Subcutaneous adipose tissue (tissue), 4 donors: ENCODE data around the gene DGKD. TPM values are rescaled to one million over a fixed set of nuclear protein-coding genes. Genes with fewer than 3 reads are reported as not detected.

ENCODE experiments used
- total RNA-seq, 4 donors: library from RNA; depleted of rRNA; stranded (reverse); fragments of >200 nt; gene quantifications; one replicate each; pipeline ENCODE4 v1.1.0, GENCODE V29; 2016
- TF ChIP-seq, protein P1 (sequence below): fragments of 450-650 bp; IDR thresholded peaks from one replicate; pipeline ENCODE4 v1.5.1; 2016; ENCODE audit warnings: low read depth, mild to moderate bottlenecking, control low read depth, antibody characterized with exemption, moderate library complexity

Gene DGKD, protein sequence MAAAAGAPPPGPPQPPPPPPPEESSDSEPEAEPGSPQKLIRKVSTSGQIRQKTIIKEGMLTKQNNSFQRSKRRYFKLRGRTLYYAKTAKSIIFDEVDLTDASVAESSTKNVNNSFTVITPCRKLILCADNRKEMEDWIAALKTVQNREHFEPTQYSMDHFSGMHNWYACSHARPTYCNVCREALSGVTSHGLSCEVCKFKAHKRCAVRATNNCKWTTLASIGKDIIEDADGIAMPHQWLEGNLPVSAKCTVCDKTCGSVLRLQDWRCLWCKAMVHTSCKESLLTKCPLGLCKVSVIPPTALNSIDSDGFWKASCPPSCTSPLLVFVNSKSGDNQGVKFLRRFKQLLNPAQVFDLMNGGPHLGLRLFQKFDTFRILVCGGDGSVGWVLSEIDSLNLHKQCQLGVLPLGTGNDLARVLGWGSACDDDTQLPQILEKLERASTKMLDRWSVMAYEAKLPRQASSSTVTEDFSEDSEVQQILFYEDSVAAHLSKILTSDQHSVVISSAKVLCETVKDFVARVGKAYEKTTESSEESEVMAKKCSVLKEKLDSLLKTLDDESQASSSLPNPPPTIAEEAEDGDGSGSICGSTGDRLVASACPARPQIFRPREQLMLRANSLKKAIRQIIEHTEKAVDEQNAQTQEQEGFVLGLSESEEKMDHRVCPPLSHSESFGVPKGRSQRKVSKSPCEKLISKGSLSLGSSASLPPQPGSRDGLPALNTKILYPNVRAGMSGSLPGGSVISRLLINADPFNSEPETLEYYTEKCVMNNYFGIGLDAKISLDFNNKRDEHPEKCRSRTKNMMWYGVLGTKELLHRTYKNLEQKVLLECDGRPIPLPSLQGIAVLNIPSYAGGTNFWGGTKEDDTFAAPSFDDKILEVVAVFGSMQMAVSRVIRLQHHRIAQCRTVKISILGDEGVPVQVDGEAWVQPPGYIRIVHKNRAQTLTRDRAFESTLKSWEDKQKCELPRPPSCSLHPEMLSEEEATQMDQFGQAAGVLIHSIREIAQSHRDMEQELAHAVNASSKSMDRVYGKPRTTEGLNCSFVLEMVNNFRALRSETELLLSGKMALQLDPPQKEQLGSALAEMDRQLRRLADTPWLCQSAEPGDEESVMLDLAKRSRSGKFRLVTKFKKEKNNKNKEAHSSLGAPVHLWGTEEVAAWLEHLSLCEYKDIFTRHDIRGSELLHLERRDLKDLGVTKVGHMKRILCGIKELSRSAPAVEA
- total RNA-seq = 10 to 100 TPM; 13.0 to 24.9 (median 17.8) TPM

DNA sequence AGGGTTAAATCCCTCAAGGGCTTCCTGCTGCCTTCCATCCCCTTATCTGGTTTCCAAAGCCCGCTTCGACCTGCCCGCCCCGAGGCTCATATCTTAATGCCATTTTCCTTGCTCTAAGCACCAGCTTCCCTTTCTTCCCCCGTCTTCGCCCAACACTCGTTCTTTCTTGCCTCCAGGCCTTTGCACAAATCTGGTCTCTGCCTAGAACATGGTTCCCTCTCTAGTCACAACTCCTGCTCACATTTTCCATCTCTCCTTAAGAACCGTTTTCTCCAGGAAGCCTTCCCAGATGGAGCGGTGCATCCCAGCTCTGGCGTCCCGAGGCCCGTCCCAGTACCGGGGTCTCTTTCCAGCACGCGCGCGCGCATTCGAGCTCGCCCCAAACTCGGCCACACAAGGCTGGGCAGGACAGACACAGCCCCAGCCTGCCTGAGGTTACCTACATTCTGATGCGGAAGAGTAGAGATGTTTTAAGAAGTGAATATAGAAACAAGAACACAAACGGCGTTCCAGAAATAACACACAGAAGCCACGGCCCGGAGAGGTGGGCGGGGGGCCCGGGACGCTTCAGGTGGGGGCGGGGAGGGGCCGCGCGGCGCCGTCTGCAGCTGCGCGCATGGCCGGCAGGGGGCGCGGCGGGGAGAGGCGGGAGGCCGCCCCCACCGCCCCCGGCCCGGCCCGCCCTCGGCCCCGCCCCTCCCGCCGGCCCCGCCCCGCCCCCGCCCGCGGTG, at the start of gene DGKD:
TSS of gene DGKD (plus strand) at position 726 of the 731 bp plus-strand sequence. CDS start 25 bp downstream, outside the sequence.
- TF ChIP-seq, protein P1, sequence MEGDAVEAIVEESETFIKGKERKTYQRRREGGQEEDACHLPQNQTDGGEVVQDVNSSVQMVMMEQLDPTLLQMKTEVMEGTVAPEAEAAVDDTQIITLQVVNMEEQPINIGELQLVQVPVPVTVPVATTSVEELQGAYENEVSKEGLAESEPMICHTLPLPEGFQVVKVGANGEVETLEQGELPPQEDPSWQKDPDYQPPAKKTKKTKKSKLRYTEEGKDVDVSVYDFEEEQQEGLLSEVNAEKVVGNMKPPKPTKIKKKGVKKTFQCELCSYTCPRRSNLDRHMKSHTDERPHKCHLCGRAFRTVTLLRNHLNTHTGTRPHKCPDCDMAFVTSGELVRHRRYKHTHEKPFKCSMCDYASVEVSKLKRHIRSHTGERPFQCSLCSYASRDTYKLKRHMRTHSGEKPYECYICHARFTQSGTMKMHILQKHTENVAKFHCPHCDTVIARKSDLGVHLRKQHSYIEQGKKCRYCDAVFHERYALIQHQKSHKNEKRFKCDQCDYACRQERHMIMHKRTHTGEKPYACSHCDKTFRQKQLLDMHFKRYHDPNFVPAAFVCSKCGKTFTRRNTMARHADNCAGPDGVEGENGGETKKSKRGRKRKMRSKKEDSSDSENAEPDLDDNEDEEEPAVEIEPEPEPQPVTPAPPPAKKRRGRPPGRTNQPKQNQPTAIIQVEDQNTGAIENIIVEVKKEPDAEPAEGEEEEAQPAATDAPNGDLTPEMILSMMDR = no peak

DNA sequence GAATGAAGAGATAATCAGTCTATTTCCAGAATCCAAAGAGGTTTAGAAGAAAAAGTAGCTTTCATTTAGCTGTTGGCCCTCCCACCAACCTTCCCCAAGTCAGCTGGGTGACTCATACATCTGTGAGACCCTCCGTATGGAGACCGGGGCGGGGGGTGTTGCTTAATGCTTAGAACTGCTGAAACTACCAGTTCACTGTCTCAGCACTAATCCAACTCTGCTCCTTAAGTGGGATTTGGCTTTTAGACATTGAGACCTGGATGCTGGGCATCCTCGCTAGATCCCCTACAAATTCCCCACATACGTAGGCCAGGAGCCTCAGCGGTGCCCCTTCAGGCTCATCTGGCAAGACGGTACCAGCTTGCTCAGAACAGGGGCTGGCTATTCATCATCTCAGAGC, 46.7 kb upstream of the DGKD start, which contains the start of gene SAG:
TSS of gene SAG (plus strand) at position 252 of the 400 bp plus-strand sequence. CDS start 1,374 bp downstream, outside the sequence.
- TF ChIP-seq, protein P1 = no peak

DNA sequence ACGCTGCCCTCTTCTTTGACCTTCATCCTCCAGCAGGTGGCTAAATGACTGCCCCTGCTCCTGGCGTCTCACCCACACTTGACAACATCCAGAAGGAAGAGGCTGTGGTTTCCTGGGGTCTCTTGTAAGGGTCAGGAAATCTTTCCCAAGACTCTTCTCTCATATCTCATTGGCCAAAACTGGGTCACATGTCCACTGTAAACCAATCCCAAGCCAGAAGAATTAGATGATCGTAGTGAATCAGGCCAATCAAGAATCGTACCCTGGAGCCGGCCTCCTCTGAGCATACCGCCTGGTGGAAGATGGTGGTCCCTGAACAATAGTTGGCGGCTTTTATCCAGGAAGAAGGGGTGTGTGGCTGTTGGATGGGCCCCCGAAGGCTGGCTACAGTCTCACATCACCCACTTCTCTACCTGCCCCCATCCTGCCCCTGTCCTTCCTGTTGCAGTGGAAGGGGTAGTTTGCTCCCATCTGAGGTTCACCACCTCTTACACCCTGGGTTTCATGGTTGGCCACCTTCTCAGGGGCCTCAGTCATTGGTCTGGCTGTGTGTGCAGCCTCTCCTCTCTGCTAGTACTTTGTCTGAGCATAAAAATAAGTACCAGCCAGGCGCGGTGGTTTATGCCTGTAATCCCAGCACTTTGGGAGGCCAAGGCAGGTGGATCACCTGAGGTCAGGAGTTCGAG, 42.9 kb upstream of the DGKD start:
- TF ChIP-seq, protein P1 = no peak

DNA sequence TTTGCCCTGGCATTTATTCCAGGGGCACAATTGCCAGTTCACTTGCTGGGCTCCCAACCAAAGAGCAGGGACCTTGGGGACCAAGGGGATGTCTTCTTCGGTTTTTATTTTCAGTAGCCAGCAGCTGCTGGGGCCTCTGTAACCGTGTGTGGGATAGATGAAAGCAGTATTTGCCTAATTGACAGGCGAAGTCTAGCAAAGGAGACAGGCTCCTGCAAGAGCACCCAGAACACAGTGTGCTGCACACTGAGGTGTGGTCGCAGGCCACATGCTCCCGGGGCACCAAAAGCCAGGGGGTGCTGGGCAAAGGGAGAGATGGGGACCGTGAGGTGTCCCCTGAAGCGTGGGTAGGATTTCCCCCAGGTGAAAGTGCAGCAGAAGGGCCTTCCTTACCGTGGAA, 41.4 kb upstream of the DGKD start:
- TF ChIP-seq, protein P1 = no peak

DNA sequence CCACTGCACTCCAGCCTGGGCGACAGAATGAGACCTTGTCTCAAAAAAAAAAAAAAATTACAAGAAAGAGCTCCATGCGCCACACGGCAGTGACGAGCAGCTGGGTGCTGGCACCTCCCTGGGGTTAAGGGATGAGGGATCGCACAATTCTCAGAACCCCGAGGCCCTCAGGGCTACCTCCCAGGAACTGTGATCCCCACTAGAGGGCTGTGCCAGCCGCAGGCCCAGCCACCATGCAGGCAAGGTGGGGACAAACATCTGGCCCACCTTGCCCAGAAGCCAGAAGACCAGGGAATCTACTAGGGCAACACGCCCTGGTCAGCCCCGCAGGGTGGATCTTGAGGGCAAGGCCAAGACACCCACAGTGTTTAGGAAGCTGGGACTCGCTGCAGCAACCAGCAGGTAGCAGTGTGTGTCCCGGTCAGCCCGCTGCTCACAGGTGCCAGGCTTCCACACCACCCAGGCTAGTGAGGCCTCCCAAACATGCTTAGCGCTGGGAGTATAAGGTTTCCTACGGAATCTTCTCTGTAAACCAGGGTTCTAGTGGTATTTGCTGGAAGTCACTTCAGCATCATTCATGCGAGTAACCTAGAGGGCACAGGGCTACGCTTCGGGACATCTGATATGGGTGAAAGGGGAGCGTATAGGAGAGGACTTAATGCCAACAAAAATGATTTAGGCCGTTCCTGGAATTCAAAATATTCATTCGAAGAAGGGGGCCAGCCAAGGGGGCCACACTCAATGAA, 39.9 kb upstream of the DGKD start:
- TF ChIP-seq, protein P1 = no peak
